Omental fat pad (tissue), 4 donors: ENCODE measurements around the gene KLB. TPM values are rescaled to one million over a fixed set of nuclear protein-coding genes. Genes with fewer than 3 reads are reported as not detected.
"Not testable (repeated sequence)": the region's sequence is repeated elsewhere in the genome, so short reads cannot be mapped to it uniquely, and the experiment has no call there.

Experiments
- ATAC-seq: fragments of 150-250 bp; one replicate; pipeline ENCODE4 v1.9.1; 2016; ENCODE audit warnings: mild to moderate bottlenecking, moderate library complexity; ENCODE audit not compliant: low FRiP score
- DNase-seq: peaks from one replicate; pipeline ENCODE4 v3.0.0-alpha.2; 2019; ENCODE audit warnings: low spot score
- total RNA-seq, 4 donors: library from RNA; depleted of rRNA; stranded (reverse); fragments of >200 nt; gene quantifications; one replicate each; pipeline ENCODE4 v1.1.0, GENCODE V29; 2016
- TF ChIP-seq, protein P1 (sequence below), 3 donors: fragments of 450-650 bp; IDR thresholded peaks; one replicate each; pipeline ENCODE4 v1.5.1; 2016 to 2017; ENCODE audit warnings: antibody characterized with exemption in 3 of 3, mild to moderate bottlenecking in 3 of 3, moderate library complexity in 2 of 3

KLB gene
- total RNA-seq, 4 donors from 2014 or later = 7.9 to 70.9 (median 12.1) TPM

DNA sequence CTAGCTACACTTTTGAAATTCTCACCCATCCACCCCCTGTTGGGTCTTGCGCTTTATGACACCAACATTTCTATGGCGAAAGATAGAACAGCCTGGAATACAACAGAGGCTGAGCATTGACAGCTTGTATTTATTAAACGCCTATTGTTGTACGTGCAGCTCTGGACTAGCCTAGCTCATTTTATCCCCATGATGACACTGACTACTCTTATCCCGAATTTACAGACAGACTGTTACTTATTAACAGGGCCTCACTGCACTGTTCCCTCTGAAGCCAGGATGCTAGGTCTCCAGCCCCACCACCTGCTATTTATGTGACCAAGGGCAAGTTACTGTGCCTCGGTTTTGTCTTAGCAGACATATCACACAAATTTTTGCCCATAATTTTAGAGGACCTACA lies 39.6 kb upstream of the KLB start:
- TF ChIP-seq, protein P1, sequence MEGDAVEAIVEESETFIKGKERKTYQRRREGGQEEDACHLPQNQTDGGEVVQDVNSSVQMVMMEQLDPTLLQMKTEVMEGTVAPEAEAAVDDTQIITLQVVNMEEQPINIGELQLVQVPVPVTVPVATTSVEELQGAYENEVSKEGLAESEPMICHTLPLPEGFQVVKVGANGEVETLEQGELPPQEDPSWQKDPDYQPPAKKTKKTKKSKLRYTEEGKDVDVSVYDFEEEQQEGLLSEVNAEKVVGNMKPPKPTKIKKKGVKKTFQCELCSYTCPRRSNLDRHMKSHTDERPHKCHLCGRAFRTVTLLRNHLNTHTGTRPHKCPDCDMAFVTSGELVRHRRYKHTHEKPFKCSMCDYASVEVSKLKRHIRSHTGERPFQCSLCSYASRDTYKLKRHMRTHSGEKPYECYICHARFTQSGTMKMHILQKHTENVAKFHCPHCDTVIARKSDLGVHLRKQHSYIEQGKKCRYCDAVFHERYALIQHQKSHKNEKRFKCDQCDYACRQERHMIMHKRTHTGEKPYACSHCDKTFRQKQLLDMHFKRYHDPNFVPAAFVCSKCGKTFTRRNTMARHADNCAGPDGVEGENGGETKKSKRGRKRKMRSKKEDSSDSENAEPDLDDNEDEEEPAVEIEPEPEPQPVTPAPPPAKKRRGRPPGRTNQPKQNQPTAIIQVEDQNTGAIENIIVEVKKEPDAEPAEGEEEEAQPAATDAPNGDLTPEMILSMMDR (IDR thresholded peaks at IDR 0.05) = no peak
- no peak for DNase-seq
- ATAC-seq = no peak

DNA sequence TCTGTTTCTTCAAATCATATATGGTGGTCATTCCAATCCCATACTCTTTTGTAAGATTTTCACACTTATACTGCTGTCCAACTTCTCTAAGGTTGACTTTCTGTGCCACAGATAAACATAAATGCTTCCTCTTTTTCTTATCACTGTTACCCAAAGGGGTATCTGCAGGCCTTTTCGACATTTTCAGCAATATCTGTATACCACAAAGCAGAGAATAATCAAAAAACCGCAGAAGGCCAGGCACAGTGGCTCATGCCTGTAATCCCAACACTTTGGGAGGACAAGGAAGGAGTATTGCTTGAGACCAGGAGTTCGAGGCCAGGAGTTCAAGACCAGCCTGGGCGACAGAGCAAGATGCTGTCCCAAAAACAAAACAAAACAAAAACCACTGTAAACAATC lies 37.4 kb upstream of the KLB start:
- DNase-seq (no peak), ATAC-seq (no peak)
- TF ChIP-seq, protein P1 (IDR thresholded peaks at IDR 0.05) = no peak

DNA sequence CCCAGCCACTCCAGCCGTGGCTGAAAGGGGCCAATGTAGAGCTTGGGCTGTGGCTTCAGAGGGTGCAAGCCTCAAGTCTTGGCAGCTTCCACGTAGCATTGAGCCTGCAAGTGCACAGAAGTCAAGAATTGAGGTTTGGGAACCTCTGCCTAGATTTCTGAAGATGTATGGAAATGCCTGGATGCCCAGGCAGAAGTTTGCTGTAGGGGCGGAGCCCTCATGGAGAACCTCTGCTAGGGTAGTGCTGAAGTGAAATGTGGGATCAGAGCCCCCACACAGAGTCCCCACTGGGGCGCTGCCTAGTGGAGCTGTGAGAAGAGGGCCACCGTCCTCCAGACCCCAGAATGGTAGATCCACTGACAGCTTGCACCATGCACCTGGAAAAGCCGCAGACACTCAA lies 35.5 kb upstream of the KLB start:
- ATAC-seq, DNase-seq: not testable (repeated sequence)

DNA sequence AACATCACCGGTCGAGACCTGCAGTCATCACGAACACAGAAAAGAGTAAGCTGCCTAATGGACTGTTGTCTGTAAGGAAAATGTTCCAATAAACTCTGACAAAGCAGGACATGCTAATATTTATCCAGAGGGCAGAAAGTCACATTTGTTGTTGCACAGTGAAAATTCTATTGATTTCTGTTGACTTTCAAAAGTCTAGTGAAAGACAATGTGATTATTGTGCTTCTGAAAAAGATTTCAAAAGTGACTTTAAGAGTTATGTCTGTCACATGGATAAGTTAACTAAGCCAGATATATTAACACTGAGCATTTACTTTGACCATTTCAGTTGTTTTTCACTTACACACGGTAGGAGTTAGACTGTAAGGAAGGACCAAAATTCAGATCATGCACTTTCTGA lies 31.3 kb upstream of the KLB start:
- DNase-seq = no peak
- TF ChIP-seq, protein P1 (IDR thresholded peaks at IDR 0.05) = no peak
- no peak for ATAC-seq

DNA sequence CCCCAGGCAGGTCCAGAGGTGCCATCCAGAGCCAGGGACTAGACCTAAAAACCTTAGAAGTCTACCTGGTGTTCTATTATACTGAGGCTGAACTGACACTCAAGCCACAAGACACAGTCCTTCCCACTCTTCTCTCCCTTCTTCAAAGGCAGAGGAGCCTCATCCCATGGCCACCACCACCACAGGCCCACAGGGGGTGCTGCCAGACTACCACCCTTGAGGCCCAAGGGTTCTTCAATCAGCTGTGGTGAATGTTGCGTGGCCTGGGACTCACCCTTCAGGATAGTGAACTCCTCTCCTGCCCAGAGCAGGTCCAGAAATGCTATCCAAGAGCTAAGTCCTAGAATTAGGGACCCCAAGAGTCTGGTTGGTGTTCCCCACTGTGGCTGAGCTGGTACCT lies 23.0 kb upstream of the KLB start:
- DNase-seq (no peak), ATAC-seq (no peak)
- TF ChIP-seq, protein P1 (IDR thresholded peaks at IDR 0.05) = no peak

DNA sequence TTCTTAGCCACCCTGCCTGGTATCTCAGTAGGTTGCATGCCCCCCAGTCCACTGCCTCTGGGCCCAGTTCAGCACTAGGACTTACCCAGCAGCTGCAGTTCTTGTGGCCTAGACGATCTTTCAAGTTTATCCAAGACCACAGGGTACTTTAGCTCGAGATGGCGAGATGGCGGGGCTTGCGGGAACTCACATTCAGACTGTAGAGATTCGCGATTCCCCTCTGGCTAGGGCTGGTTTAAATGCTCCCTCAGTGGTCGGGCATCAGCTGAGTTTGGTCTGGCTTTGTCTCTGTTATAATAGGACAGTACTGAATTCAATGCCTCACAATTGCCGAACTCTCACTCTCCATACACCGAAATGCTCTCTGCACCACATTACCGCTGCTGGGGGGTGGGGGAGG lies 22.2 kb upstream of the KLB start:
- ATAC-seq (no peak), DNase-seq (no peak)
- TF ChIP-seq, protein P1 (IDR thresholded peaks at IDR 0.05) = no peak

DNA sequence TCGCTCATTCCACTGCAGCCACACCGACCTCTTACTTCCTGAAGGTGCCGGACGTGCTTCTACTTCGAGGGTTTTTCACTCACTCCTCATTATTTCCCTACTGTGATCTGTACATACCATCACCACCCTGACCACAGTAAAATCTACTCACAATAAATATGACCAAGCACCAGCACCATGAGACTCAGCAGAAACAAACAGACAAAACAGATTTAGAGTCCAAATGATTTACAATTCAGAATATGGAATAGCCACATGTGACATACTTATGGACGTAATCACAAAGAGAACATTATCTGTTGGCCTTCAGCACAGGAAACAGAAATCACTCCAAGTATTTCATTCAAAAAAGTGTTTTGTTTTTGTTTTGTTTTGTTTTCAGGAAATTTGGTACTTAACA lies 16.1 kb upstream of the KLB start:
- ATAC-seq (no peak), DNase-seq (no peak)
- TF ChIP-seq, protein P1 (IDR thresholded peaks at IDR 0.05) = no peak

DNA sequence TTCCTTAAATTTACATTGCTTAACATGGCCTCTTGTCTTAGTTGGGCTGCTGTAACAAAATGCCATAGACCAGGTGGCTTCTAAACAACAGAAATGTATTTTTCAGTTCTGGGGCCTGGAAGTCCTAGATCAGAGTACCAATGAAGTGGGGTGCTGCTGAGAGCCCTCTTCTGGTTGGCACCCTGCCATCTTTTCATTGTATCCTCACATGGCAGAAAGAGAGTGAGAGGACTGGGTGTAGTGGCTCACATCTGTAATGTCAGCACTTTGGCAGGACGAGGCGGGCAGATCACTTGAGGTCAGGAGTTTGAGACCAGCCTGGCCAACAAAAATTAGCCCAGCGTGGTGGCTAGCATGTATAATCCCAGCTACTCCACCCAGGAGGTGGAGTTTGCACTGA lies 12.0 kb upstream of the KLB start:
- DNase-seq (no peak), ATAC-seq (no peak)
- TF ChIP-seq, protein P1 (IDR thresholded peaks at IDR 0.05) = no peak

DNA sequence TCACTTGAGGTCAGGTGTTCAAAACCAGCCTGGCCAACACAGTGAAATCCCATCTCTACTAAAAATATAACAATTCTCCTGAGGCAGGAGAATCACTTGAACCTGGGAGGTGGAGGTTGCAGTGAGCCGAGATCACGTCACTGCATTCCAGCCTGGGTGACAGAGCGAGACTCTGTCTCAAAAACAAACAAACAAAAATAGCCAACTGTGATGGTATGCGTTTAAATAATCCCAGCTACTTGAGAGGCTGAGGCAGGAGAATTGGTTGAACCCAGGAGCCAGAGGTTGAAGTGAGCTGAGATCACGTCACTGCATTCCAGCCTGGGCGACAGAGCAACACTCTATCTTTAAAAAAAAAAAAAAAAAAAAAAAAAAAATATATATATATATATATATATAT lies 5.1 kb upstream of the KLB start:
- ATAC-seq, DNase-seq: not testable (repeated sequence)
